Loucy (cell line): Measurements from ENCODE around the gene PTCH1.

Experiments
- H2AFZ ChIP-seq: fragments of 200-600 bp; sonication (generic); 2 replicates; pipeline ENCODE4 v1.6.0; 2016; ENCODE audit warnings: antibody characterized with exemption, mild to moderate bottlenecking, low read length, moderate library complexity
- H3F3A ChIP-seq: fragments of 200-600 bp; 2 replicates; pipeline ENCODE4 v1.6.0; 2016; ENCODE audit warnings: antibody characterized with exemption, low read depth, mild to moderate bottlenecking
- H3K27me3 ChIP-seq: fragments of 200-600 bp; sonication (generic); 2 replicates; pipeline ENCODE4 v1.6.1; 2014; ENCODE audit warnings: low read length, mild to moderate bottlenecking; ENCODE audit not compliant: insufficient read depth, poor library complexity, severe bottlenecking
- H3K36me3 ChIP-seq: fragments of 200-600 bp; sonication (generic); 2 replicates; pipeline ENCODE4 v1.6.1; 2016; ENCODE audit warnings: low read length; ENCODE audit not compliant: insufficient read depth
- H3K4me1 ChIP-seq: fragments of 200-600 bp; sonication (generic); 2 replicates; pipeline ENCODE4 v1.5.1; 2014; ENCODE audit warnings: low read length, mild to moderate bottlenecking; ENCODE audit not compliant: insufficient read depth, poor library complexity, severe bottlenecking
- H3K4me2 ChIP-seq: fragments of 200-600 bp; sonication (generic); 2 replicates; pipeline ENCODE4 v1.6.0; 2014; ENCODE audit warnings: antibody characterized with exemption, low read length, low read depth, mild to moderate bottlenecking; ENCODE audit not compliant: poor library complexity, severe bottlenecking
- H3K4me3 ChIP-seq: fragments of 200-600 bp; sonication (generic); 2 replicates; pipeline ENCODE4 v1.5.1; 2014; ENCODE audit warnings: low read length, mild to moderate bottlenecking, mixed read lengths; ENCODE audit not compliant: poor library complexity, severe bottlenecking
- H3K79me2 ChIP-seq: fragments of 200-600 bp; sonication (generic); 2 replicates; pipeline ENCODE4 v1.6.1; 2014; ENCODE audit warnings: low read length; ENCODE audit not compliant: insufficient read depth
- H3K9ac ChIP-seq: fragments of 200-600 bp; sonication (generic); 2 replicates; pipeline ENCODE4 v1.6.0; 2014; ENCODE audit warnings: mild to moderate bottlenecking, low read depth, low read length, moderate library complexity; ENCODE audit not compliant: poor library complexity, severe bottlenecking
- H3K9me2 ChIP-seq: fragments of 200-600 bp; sonication (generic); replicated peaks from 2 replicates; pipeline ENCODE4 v1.6.1; 2016; ENCODE audit warnings: low read depth, low read length, mixed read lengths
- H3K9me3 ChIP-seq: fragments of 200-600 bp; sonication (generic); 2 replicates; pipeline ENCODE4 v1.6.1; 2014; ENCODE audit warnings: mild to moderate bottlenecking, antibody characterized with exemption, low read length, low read depth; ENCODE audit not compliant: insufficient read depth
- H4K20me1 ChIP-seq: fragments of 200-600 bp; sonication (generic); 2 replicates; pipeline ENCODE4 v1.6.0; 2014; ENCODE audit warnings: antibody characterized with exemption, low read length, mild to moderate bottlenecking; ENCODE audit not compliant: insufficient read depth, poor library complexity, severe bottlenecking
- EZH2phosphoT487 ChIP-seq: fragments of 200-600 bp; IDR thresholded peaks from 2 replicates; pipeline ENCODE4 v1.6.1; 2018; ENCODE audit warnings: antibody characterized with exemption, mild to moderate bottlenecking, moderate library complexity, borderline replicate concordance
- TF ChIP-seq, protein P1 (sequence below): fragments of 200-600 bp; sonication (generic); conservative IDR thresholded peaks from 2 replicates; pipeline ENCODE4 v1.5.1; 2014; ENCODE audit warnings: mild to moderate bottlenecking, antibody characterized with exemption, low read length

PTCH1 gene

GRCh38 chr9:95479330-95479729 is 37.4 kb downstream of the PTCH1 start:
- Histone ChIP-seq H3K4me2 (no peak overlapping the region), H3K9ac (no peak overlapping the region), H3K79me2 (no peaks in the 10 kb centered on the region), H3K4me3 (no peak overlapping the region), H3K36me3 (no peaks in the 10 kb centered on the region), H4K20me1 (no peaks in the 10 kb centered on the region), H2AFZ (no peak overlapping the region), H3K9me3 (no peaks in the 10 kb centered on the region), H3K27me3 (no peaks in the 10 kb centered on the region), H3K9me2 (no peaks in the 10 kb centered on the region), H3K4me1 (peaks cover 3% of the 10 kb centered on the region), H3F3A (no peaks in the 10 kb centered on the region)
- TF ChIP-seq EZH2phosphoT487, result no peak
- TF ChIP-seq, protein P1, sequence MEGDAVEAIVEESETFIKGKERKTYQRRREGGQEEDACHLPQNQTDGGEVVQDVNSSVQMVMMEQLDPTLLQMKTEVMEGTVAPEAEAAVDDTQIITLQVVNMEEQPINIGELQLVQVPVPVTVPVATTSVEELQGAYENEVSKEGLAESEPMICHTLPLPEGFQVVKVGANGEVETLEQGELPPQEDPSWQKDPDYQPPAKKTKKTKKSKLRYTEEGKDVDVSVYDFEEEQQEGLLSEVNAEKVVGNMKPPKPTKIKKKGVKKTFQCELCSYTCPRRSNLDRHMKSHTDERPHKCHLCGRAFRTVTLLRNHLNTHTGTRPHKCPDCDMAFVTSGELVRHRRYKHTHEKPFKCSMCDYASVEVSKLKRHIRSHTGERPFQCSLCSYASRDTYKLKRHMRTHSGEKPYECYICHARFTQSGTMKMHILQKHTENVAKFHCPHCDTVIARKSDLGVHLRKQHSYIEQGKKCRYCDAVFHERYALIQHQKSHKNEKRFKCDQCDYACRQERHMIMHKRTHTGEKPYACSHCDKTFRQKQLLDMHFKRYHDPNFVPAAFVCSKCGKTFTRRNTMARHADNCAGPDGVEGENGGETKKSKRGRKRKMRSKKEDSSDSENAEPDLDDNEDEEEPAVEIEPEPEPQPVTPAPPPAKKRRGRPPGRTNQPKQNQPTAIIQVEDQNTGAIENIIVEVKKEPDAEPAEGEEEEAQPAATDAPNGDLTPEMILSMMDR, result no peak

DNA sequence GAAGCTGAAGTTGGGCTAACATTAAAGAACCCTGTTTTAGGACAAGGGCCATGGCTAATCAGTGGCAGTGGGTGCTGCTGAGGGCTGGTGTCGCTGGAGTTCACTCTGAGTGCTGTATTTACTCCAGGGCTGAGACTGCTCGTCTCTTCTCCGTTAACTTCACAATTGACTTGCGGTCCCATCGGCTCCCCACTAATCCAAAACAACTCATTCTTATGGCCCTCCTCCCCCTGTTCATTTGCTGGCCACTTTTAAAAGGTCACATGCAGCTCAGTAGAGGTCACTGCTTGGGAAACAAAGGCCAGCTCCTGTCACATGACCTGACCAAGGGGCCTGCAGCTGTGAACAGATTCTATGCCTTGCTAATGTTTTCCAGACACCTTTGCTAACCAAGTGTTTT is 38.4 kb downstream of the PTCH1 start:
- H3F3A ChIP-seq, result no peaks in the 10 kb centered on the region
- no peaks in the 10 kb centered on the region for H3K79me2 ChIP-seq
- H4K20me1 ChIP-seq, result no peaks in the 10 kb centered on the region
- H3K4me1 ChIP-seq, result peaks cover 3% of the 10 kb centered on the region
- H3K9ac ChIP-seq, result no peak overlapping the region
- no peak overlapping the region for H3K4me3 ChIP-seq
- no peaks in the 10 kb centered on the region for H3K36me3 ChIP-seq
- no peak overlapping the region for H2AFZ ChIP-seq
- H3K4me2 ChIP-seq, result no peak overlapping the region
- TF ChIP-seq, protein P1, result no peak
- TF ChIP-seq EZH2phosphoT487, result no peak
- H3K9me2 ChIP-seq, result no peaks in the 10 kb centered on the region
- no peaks in the 10 kb centered on the region for H3K27me3 ChIP-seq
- H3K9me3 ChIP-seq, result no peaks in the 10 kb centered on the region

DNA sequence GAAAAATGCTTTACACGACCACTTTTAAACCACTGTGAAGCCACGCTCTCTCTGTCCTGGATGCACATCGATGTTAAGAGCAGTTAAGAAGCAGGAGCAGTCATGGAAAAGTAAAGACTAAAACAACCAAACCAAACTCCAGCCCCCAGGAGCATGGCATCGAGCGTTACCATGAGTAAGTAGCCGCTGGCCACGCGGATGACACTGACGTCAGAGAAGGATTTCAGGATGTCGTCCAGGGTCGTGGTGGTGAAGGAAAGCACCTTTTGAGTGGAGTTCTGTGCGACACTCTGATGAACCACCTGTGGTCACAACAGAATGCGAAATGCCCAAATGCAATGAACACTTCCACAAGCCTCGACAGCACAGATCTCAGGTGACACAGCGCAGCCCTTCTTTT is 38.9 kb downstream of the PTCH1 start:
- H3F3A ChIP-seq, result no peaks in the 10 kb centered on the region
- peaks cover 3% of the 10 kb centered on the region for H3K4me1 ChIP-seq
- no peaks in the 10 kb centered on the region for H3K79me2 ChIP-seq
- no peaks in the 10 kb centered on the region for H3K27me3 ChIP-seq
- no peaks in the 10 kb centered on the region for H3K9me3 ChIP-seq
- H2AFZ ChIP-seq, result no peak overlapping the region
- no peaks in the 10 kb centered on the region for H3K9me2 ChIP-seq
- H3K36me3 ChIP-seq, result no peaks in the 10 kb centered on the region
- no peaks in the 10 kb centered on the region for H4K20me1 ChIP-seq
- TF ChIP-seq, protein P1, result no peak
- TF ChIP-seq EZH2phosphoT487, result no peak
- no peak overlapping the region for H3K9ac ChIP-seq
- H3K4me2 ChIP-seq, result no peak overlapping the region
- H3K4me3 ChIP-seq, result no peak overlapping the region
